ENCODE measurements around the gene DIP2C.

- TF ChIP-seq, protein P1, sequence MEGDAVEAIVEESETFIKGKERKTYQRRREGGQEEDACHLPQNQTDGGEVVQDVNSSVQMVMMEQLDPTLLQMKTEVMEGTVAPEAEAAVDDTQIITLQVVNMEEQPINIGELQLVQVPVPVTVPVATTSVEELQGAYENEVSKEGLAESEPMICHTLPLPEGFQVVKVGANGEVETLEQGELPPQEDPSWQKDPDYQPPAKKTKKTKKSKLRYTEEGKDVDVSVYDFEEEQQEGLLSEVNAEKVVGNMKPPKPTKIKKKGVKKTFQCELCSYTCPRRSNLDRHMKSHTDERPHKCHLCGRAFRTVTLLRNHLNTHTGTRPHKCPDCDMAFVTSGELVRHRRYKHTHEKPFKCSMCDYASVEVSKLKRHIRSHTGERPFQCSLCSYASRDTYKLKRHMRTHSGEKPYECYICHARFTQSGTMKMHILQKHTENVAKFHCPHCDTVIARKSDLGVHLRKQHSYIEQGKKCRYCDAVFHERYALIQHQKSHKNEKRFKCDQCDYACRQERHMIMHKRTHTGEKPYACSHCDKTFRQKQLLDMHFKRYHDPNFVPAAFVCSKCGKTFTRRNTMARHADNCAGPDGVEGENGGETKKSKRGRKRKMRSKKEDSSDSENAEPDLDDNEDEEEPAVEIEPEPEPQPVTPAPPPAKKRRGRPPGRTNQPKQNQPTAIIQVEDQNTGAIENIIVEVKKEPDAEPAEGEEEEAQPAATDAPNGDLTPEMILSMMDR (IDR thresholded peaks at IDR 0.05): no peak
- TF ChIP-seq EZH2 (IDR thresholded peaks at IDR 0.05; ENCODE audit: borderline replicate concordance, insufficient read depth, low read depth, low read length, poor library complexity, severe bottlenecking): no peak
These were observed 61.0 kb downstream of the DIP2C start for GRCh38 chr10:628386-629045.
